Middle frontal gyrus (tissue), 1 donor: Measurements from ENCODE around the gene CDHR2.
"Not testable (repeated sequence)": the region's sequence is repeated elsewhere in the genome, so short reads cannot be mapped to it uniquely, and the experiment has no call there.

Experiments
- DNase-seq: peaks from one replicate; pipeline ENCODE4 v3.0.0-alpha.2; 2015; ENCODE audit warnings: low spot score; ENCODE audit errors: extremely low spot score

CDHR2 gene

GRCh38 chr5:176541338-176542134 lies 7.6 kb upstream of the CDHR2 start:
- no peak for DNase-seq

GRCh38 chr5:176542135-176542595 lies 7.0 kb upstream of the CDHR2 start:
- no peak for DNase-seq

- DNase-seq = no peak
Observed at GRCh38 chr5:176542596-176543427, 6.3 kb upstream of the CDHR2 start.

GRCh38 chr5:176543428-176544182 lies 5.5 kb upstream of the CDHR2 start:
- DNase-seq = no peak

GRCh38 chr5:176545388-176545736 lies 3.8 kb upstream of the CDHR2 start:
- no peak for DNase-seq

DNA sequence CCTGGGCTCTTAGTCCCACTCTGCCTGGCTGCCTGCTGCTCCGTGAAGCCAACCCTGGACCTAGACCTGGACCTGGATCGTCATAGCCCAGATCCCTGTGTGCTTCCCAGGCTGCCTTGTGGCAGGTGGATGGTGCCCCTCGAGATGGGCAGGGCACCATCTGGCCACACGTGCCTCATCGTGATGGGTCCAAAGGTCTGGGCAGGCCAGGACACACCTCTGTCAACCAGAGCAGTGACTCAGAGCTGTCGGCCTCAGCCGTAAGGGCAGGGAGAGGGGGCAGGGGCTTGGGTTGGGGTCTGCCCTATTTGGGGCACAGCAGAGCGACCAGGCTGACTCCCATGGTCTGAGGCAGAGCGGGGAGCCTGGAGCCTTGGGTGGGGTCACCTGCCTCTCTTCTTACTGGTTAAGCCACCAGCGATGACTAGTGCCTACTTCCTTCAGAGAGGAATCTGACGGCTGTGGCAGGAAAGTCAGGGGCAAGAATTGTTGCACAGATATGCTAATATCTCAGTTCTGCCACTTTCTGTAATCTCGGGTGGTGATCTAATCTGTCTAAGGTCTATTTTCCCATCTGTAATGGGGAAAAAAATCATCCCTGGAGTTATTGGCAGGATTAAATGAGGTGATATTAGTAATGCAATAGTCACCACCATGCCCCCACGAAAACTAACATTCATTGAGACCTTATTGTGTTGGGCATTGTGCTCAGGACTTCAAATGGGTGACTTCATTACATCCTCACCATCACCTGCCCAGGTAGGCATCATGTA lies 3.2 kb upstream of the CDHR2 start:
- no peak for DNase-seq

- DNase-seq = no peak
Observed at GRCh38 chr5:176547802-176548201, 1.3 kb upstream of the CDHR2 start.

DNA sequence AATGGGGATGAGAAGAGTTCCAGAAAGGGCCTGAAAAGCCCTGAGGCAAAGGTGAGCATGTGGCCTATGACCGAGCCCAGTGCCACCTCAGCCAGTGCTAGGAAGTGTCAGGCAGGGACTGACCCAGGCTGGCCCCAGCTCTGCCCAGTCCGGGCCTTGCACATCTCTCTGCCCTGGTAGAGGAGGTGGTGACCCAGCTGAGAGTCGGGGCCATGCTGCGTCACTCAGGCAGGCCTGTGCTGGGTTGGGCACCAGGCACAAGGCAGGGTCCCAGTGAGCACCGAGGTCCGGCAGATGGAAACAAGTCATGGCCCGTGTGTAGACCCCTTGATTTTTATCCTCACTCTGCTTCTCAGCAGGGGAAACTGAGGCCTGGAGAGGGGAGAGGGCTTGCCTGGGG lies 729 bp downstream of the CDHR2 start:
- no peak for DNase-seq

DNA sequence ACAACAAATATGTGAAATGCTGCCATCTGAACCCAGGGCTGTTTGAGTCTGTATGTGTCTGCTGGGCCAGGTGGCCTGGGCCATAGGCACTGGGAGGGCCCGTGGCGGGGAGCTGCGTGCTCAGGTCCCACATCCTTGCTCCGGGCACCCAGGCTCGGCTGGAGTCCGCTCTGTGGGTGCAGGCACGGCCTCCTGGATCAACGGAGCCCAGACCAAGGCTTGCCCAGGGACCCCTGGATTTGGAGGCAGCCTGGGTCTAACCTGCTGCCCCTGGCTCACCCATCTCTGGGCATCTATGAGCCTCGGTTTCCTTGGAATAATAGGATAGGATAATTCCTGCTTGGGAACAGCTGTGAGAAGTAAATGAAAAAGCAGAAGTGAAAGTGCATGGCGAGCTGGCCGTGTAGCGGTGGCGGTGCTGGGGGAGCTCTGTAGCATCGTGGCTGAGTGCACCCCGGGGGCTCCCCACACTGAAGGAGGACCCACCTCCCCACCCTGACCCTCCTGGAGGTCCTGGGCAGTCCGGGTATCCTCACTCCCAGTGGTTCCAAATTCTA lies 1.2 kb downstream of the CDHR2 start:
- no peak for DNase-seq

DNA sequence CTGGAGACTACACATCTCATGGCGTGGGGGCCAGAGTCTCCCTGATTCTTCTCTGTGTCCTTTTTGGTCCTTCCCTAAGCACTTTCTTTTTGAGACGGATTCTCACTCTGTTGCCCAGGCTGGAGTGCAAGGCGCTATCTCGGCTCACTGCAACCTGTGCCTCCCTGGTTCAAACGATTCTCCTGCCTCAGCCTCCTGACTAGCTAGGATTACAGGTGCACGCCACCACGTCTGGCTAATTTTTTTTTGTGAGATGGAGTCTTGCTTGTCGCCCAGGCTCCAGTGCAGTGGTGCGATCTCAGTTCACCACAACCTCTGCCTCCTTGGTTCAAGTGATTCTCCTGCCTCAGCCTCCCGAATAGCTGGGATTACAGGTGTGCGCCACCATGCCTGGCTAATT lies 1.8 kb downstream of the CDHR2 start:
- not testable (repeated sequence) for DNase-seq

GRCh38 chr5:176552332-176552869 lies 3.3 kb downstream of the CDHR2 start:
- DNase-seq = no peak

- DNase-seq = no peak
Observed at GRCh38 chr5:176553260-176554085, 4.3 kb downstream of the CDHR2 start.

DNA sequence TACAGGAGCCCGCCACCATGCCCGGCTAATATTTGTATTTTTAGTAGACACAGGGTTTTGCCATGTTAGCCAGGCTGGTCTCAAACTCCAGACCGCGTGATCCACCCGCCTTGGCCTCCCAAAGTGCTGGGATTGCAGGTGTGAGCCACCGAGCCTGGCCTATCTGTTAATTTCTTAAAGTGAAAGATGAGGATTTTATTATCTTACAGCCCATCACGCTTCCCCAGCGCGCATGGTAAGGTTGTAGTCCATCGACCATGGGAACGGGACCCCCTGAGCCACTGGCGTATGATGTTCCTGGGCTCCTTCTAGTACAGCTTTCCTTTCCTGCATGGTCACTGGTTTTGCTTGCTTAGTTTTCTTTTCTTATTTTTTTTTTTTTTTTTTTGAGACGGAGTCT lies 8.7 kb downstream of the CDHR2 start:
- DNase-seq = no peak

DNA sequence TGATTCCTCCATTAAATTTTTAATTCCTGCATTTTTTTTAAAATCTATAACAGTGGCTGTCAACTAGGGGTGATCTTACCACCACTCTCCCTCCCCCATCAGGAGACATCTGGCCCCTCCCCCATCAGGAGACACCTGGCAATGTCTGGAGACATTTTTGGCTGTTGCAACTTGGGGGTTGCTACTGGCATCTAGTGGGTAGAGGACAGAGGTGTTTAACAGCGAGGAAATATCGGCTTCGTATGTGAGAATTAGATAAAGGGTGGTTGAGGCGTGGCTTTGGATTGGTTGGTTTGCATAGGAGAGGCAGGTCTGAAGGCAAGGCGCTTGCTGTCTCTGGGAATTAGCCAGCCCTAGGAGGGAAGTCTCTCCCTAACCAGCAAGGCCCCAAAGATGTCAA lies 10.5 kb downstream of the CDHR2 start:
- DNase-seq = no peak

GRCh38 chr5:176560364-176560763 lies 11.2 kb downstream of the CDHR2 start:
- no peak for DNase-seq

DNA sequence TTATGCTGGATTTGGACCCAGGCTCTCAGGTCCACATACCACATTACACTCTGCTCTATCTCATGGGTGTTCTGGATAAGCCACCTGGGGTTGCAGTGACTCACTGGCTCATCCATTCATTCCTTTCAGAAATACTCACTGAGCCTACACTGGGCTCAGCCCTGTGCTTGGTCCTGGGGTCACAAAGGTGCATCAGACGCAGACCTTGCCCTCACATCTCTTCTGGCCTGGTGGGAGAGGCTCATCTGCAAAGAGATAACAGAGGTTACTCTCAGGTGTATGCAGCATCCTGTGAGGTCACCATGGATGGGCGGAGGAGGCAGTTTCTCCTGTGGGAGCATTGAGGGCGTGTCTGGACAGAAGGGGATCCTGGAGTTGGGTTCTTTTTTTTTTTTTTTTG lies 12.1 kb downstream of the CDHR2 start:
- no peak for DNase-seq

DNA sequence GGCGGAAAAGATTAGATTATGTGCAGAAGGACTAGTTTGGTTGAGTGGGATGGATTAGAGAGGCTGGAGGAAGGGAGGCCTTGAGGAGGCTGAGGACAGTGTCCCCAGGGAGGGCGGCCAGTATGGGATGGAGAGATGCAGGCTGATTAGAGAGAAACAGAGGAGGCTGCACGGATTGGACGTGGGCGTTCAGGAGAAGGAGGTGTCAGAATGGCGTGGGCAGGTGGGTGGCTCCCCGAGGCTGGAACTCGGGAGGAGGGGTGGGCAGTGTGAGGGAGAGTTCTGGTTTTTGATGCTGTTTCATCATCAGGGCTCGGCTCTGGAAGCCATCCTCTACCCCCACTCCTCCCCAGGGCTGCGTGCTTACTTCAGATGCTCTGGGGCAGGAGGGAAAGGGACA lies 13.0 kb downstream of the CDHR2 start:
- no peak for DNase-seq

GRCh38 chr5:176564002-176564401 lies 14.9 kb downstream of the CDHR2 start:
- no peak for DNase-seq

DNA sequence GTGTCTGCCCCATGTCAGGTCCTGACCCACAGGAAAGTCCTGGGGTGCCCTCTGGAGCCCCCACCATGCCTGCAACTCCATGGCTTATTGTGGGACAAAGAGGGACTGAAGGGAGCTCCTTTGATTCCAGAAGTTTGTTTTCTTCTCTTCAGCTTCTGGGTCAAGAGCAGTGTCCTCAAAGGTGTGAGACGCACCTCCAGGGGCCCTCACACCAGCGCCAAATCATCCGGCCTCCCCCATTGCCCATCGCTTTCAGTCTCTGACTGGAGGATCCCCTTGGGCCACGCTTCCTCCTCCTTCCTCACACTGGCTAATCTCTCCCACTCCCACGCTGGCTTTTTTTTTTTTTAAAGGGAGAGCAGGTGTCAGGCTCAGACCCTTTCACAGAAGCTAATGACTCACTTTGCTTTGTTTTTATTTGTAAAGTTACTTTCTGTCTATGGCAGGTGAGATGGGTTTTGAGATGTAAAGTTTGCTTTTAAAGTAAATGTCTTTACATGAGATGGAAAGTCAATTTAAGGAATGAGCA lies 16.7 kb downstream of the CDHR2 start:
- no peak for DNase-seq
